WTC11 (cell line): ENCODE measurements around the gene SULT2B1. TPM values are rescaled to one million over a fixed set of nuclear protein-coding genes. Genes with fewer than 3 reads are reported as not detected.
A peak's percentile ranks its signal among the peaks of the same experiment; 100 is the strongest.

Experiments
- ATAC-seq: fragments of 200-7000 bp; cut with Tn5 transposase; 2 replicates; pipeline ENCODE4 v1.10.0; 2021; ENCODE audit warnings: mild to moderate bottlenecking, moderate library complexity
- CTCF ChIA-PET: fragments of 300-600 bp; sonication (Branson Sonifier 250); formaldehyde crosslinking; loops from one replicate; lab custom pipeline; 2021; ENCODE audit warnings: antibody characterized with exemption; lab: Charles Lee
- POLR2A ChIA-PET: fragments of 350-600 bp; sonication (Branson Sonifier 250); formaldehyde crosslinking; loops from one replicate; lab custom pipeline; 2021; ENCODE audit warnings: antibody characterized with exemption; lab: Charles Lee
- DNase-seq: peaks from one replicate; pipeline ENCODE4 v3.0.0; 2021; ENCODE audit warnings: low spot score
- H3K27ac Mint-ChIP-seq: 2 replicates; pipeline ENCODE4 v1.8.0; 2021; ENCODE audit warnings: mixed read lengths
- H3K27me3 Mint-ChIP-seq: 2 replicates; pipeline ENCODE4 v1.8.0; 2021; ENCODE audit warnings: low read depth, mild to moderate bottlenecking, moderate library complexity, mixed read lengths
- H3K36me3 Mint-ChIP-seq: 2 replicates; pipeline ENCODE4 v1.8.0; 2021; ENCODE audit warnings: mixed read lengths
- H3K4me1 Mint-ChIP-seq: 2 replicates; pipeline ENCODE4 v1.8.0; 2022; ENCODE audit warnings: mixed read lengths
- H3K4me3 Mint-ChIP-seq: 2 replicates; pipeline ENCODE4 v1.8.0; 2021; ENCODE audit warnings: mild to moderate bottlenecking, moderate library complexity, mixed read lengths
- H3K9me3 Mint-ChIP-seq: 2 replicates; pipeline ENCODE4 v1.8.0; 2021; ENCODE audit warnings: mixed read lengths
- CDX4 ChIP-seq: fragments of 250-450 bp; sonication (Bioruptor Pico); IDR thresholded peaks from 2 replicates; pipeline ENCODE4 v1.9.0; 2021; ENCODE audit warnings: moderate library complexity, mild to moderate bottlenecking, inconsistent platforms, borderline replicate concordance
- ELF4 ChIP-seq: sonication (generic); formaldehyde crosslinking; IDR thresholded peaks from 2 replicates; pipeline ENCODE4 v1.8.1; 2022; ENCODE audit warnings: low read depth, mild to moderate bottlenecking, moderate library complexity, missing genetic modification reagents
- ERG ChIP-seq: fragments of 250-450 bp; sonication (Bioruptor Pico); IDR thresholded peaks from 2 replicates; pipeline ENCODE4 v1.8.0; 2021; ENCODE audit warnings: mild to moderate bottlenecking
- ESRRA ChIP-seq: sonication (generic); formaldehyde crosslinking; IDR thresholded peaks from 2 replicates; pipeline ENCODE4 v1.8.1; 2022; ENCODE audit warnings: mild to moderate bottlenecking, missing genetic modification reagents, borderline replicate concordance
- ETV6 ChIP-seq: sonication (generic); formaldehyde crosslinking; IDR thresholded peaks from 2 replicates; pipeline ENCODE4 v1.8.1; 2022; ENCODE audit warnings: mild to moderate bottlenecking, missing genetic modification reagents
- GRHL2 ChIP-seq: fragments of 250-450 bp; sonication (Bioruptor Pico); IDR thresholded peaks from 2 replicates; pipeline ENCODE4 v1.8.0; 2022; ENCODE audit warnings: mild to moderate bottlenecking, moderate library complexity; ENCODE audit not compliant: insufficient replicate concordance, severe bottlenecking
- MLX ChIP-seq: sonication (generic); formaldehyde crosslinking; IDR thresholded peaks from 2 replicates; pipeline ENCODE4 v1.8.1; 2023; ENCODE audit warnings: mild to moderate bottlenecking, missing genetic modification reagents, moderate library complexity
- NFE2L1 ChIP-seq: sonication (generic); formaldehyde crosslinking; IDR thresholded peaks from 2 replicates; pipeline ENCODE4 v1.8.1; 2023; ENCODE audit warnings: missing genetic modification reagents
- NFYB ChIP-seq: sonication (generic); formaldehyde crosslinking; conservative IDR thresholded peaks from 2 replicates; pipeline ENCODE4 v1.8.0; 2022; ENCODE audit warnings: low read depth, missing genetic modification reagents
- PRDM15 ChIP-seq: sonication (generic); formaldehyde crosslinking; IDR thresholded peaks from 2 replicates; pipeline ENCODE4 v1.8.0; 2022; ENCODE audit warnings: missing genetic modification reagents
- TCF7 ChIP-seq: sonication (generic); formaldehyde crosslinking; IDR thresholded peaks from 2 replicates; pipeline ENCODE4 v1.8.0; 2022; ENCODE audit warnings: mild to moderate bottlenecking, low read depth, missing genetic modification reagents, moderate library complexity
- USF1 ChIP-seq: sonication (generic); formaldehyde crosslinking; IDR thresholded peaks from 2 replicates; pipeline ENCODE4 v1.8.0; 2022; ENCODE audit warnings: mild to moderate bottlenecking, missing genetic modification reagents
- USF2 ChIP-seq: sonication (generic); formaldehyde crosslinking; IDR thresholded peaks from 2 replicates; pipeline ENCODE4 v1.8.1; 2023; ENCODE audit warnings: mild to moderate bottlenecking, missing genetic modification reagents, moderate library complexity
- total RNA-seq: library from RNA; stranded (reverse); gene quantifications from 3 replicates; pipeline ENCODE4 v1.2.3, GENCODE V29; 2021

Gene SULT2B1
- total RNA-seq, 1 experiment from 2014 or later, result 0.96 TPM

GRCh38 chr19:48624067-48624594 is 72.2 kb downstream of the SULT2B1 start (continued):
- TF ChIP-seq PRDM15 (peak; percentile 85), ELF4 (CRISPR knock-in tag) (no peak), USF1 (peak; percentile 34; the same call in 1 of the 2 replicates), NFYB (CRISPR knock-in tag) (peak; percentile 88), NFE2L1 (CRISPR knock-in tag) (no peak)

GRCh38 chr19:48624791-48625723 is 73.1 kb downstream of the SULT2B1 start:
- peak overlapping the region; percentile 73 for H3K4me3 Mint-ChIP-seq
- ATAC-seq (peak; percentile 5), DNase-seq (no peak)
- POLR2A ChIA-PET, result interaction anchor here (1.4 to 1.8 kb wide), 2 partner anchors 10 to 20 kb away, joined by 3 to 16 read pairs; partner anchors contain the start of gene FAM83E
- peaks cover 4% of the 10 kb centered on the region; the same call in 1 of the 2 replicates for H3K36me3 Mint-ChIP-seq
- peak overlapping the region; percentile 79 for H3K27ac Mint-ChIP-seq
- H3K4me1 Mint-ChIP-seq, result peaks cover 21% of the 10 kb centered on the region
- CTCF ChIA-PET, result no interaction called here
- H3K9me3 Mint-ChIP-seq, result no peaks in the 10 kb centered on the region
- TF ChIP-seq ESRRA, result no peak
- no peak for TF ChIP-seq ETV6 (CRISPR knock-in tag)
- TF ChIP-seq GRHL2 (CRISPR knock-in tag), result no peak
- TF ChIP-seq USF2, result no peak
- no peak for TF ChIP-seq TCF7
- no peak for TF ChIP-seq ERG (CRISPR knock-in tag)
- no peak for TF ChIP-seq MLX (CRISPR knock-in tag)
- no peak for TF ChIP-seq CDX4 (CRISPR knock-in tag)
- TF ChIP-seq, all 79 proteins: peak for 0
- no peaks in the 10 kb centered on the region; the same call in 1 of the 2 replicates for H3K27me3 Mint-ChIP-seq
